ENCODE data around the gene LRP1B. TPM values are rescaled to one million over a fixed set of nuclear protein-coding genes. Genes with fewer than 3 reads are reported as not detected.
A peak's percentile ranks its signal among the peaks of the same experiment; 100 is the strongest.

LRP1B gene
- total RNA-seq (2022) (0.05 and 0.21 TPM in 2 replicates), Bru-seq, nascent RNA (percentile 13 among the genes with signal in this experiment), BruChase-seq, experiment 1, labeled RNA remaining after a 6-hour chase (percentile 17 among the genes with signal in this experiment), BruChase-seq, experiment 2, labeled RNA remaining after a 2-hour chase (percentile 15 among the genes with signal in this experiment)
- long read RNA-seq, partial matches to known transcripts = 0 of 1 reads
- long read RNA-seq, other reads (novel, unspliced or antisense) = 1 of 1 reads

DNA sequence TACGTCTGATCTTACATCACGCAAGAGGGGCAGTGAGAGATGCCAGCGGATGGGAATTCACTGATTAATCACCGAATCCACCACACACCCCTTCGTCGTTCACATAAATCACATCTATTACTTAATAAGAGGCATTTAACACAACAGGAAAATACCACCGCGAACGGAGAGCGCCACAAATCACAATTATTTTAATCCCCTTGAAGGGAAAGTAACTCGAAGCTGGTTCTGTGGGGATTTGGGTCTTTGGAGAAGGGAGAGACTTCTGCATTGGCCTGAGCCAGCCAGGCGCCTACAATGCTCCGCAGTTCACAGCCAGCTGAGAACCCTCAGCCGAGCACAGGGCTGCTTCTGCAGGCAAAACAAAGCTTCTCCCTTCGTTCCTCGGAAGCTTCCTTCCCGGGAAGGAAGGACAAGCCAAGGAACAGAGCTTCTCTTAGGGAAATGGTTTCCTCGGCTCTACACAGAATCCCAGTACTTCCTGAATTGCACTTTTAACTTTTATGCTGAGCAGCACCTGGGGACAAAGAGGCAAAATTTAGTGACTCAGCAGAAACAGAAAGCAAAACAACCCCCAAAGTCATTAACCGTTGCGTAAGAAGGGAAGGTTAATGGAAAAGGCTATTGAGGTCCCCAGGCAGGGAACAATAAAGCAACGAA, at the start of gene LRP1B:
Gene LRP1B (minus strand): TSS at position 7 of the 660 bp plus-strand sequence. CDS start 287 bp downstream, outside the sequence.
- DNase-seq = peak; percentile 18
- peak within 1 kb of the TSS; percentile 87 for H3K4me3 Mint-ChIP-seq (ENCODE audit: low read depth, unreplicated experiment)
- intact Hi-C loops (cut with micrococcal nuclease; ENCODE audit: unreplicated experiment) = loop anchor here (10.0 kb wide), 1 partner anchor 186 kb away; no protein-coding TSS in a partner anchor
- no TSS peak for BruUV-seq (replicated peaks)
- no peaks in the 10 kb centered on the region for H3K27me3 Mint-ChIP-seq (ENCODE audit: unreplicated experiment)
- TF ChIP-seq, protein P1, sequence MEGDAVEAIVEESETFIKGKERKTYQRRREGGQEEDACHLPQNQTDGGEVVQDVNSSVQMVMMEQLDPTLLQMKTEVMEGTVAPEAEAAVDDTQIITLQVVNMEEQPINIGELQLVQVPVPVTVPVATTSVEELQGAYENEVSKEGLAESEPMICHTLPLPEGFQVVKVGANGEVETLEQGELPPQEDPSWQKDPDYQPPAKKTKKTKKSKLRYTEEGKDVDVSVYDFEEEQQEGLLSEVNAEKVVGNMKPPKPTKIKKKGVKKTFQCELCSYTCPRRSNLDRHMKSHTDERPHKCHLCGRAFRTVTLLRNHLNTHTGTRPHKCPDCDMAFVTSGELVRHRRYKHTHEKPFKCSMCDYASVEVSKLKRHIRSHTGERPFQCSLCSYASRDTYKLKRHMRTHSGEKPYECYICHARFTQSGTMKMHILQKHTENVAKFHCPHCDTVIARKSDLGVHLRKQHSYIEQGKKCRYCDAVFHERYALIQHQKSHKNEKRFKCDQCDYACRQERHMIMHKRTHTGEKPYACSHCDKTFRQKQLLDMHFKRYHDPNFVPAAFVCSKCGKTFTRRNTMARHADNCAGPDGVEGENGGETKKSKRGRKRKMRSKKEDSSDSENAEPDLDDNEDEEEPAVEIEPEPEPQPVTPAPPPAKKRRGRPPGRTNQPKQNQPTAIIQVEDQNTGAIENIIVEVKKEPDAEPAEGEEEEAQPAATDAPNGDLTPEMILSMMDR (IDR thresholded peaks at IDR 0.05; ENCODE audit: unreplicated experiment) = no peak
- no peaks in the 10 kb centered on the region for H3K9me3 Mint-ChIP-seq (ENCODE audit: low read depth, unreplicated experiment)
- CTCF ChIA-PET = interaction anchor here (0.9 to 1.6 kb wide), 3 partner anchors 8 to 473 kb away, joined by 3 to 5 read pairs (median 4); no protein-coding TSS in a partner anchor
- peak within 1 kb of the TSS; percentile 11 for H3K27ac Mint-ChIP-seq (ENCODE audit: unreplicated experiment)
- H3K36me3 Mint-ChIP-seq (ENCODE audit: insufficient read depth, unreplicated experiment) = peaks cover 18% of the 10 kb centered on the region
- H3K4me1 Mint-ChIP-seq (ENCODE audit: low read depth, unreplicated experiment) = peaks cover 8% of the 10 kb centered on the region

DNA sequence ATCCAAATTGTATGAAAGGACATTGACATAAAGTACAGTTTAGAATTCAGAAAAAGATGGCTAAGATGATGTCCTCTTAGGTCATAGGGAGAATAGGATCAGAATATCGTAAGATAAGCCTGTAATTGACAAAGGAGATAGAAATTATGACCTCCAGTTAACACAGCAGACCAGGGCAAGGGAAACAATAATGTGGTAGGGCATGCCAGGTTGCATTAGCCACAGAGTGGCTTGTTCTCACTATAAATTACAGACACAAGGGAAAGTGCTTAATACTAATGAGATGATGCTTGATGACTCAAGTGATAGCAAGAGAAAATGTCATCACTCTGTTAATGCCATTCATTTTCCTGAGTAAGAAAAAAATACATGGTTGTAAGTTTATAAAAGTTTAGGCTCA, 48.9 kb upstream of the LRP1B start:
- H3K36me3 Mint-ChIP-seq (ENCODE audit: insufficient read depth, unreplicated experiment) = no peaks in the 10 kb centered on the region
- intact Hi-C loops (cut with micrococcal nuclease; ENCODE audit: unreplicated experiment) = loop anchor here (10.0 kb wide), 2 partner anchors 125 to 235 kb away; no protein-coding TSS in a partner anchor

DNA sequence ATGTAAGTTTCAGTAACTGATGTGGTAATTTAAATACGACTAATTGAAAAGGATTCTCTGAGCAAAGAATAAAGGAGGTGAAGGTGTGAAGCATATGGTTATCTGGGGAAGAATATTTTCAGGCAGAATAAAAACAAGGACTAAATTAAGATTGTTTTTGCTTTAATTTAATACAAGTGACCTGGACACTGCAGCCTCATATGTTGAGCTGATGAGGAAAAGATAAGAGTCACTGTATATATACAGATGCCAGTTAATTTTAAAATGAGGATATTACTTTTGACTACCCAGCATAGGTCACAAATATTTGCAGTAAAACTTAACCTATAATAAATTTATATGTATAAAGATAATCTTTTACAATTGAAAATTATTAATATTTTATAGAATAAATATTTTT, 47.8 kb upstream of the LRP1B start:
- intact Hi-C loops (cut with micrococcal nuclease; ENCODE audit: unreplicated experiment) = loop anchor here (10.0 kb wide), 1 partner anchor 236 kb away; no protein-coding TSS in a partner anchor
- H3K4me3 Mint-ChIP-seq (ENCODE audit: low read depth, unreplicated experiment) = no peak overlapping the region
- H3K9me3 Mint-ChIP-seq (ENCODE audit: low read depth, unreplicated experiment) = no peaks in the 10 kb centered on the region
- H3K36me3 Mint-ChIP-seq (ENCODE audit: insufficient read depth, unreplicated experiment) = no peaks in the 10 kb centered on the region
- CTCF ChIA-PET = no interaction called here
- no TSS peak for BruUV-seq (replicated peaks)
- peaks cover 13% of the 10 kb centered on the region for H3K4me1 Mint-ChIP-seq (ENCODE audit: low read depth, unreplicated experiment)
- DNase-seq = no peak
- TF ChIP-seq, protein P1 (IDR thresholded peaks at IDR 0.05; ENCODE audit: unreplicated experiment) = no peak
- H3K27ac Mint-ChIP-seq (ENCODE audit: unreplicated experiment) = no peak overlapping the region
- no peaks in the 10 kb centered on the region for H3K27me3 Mint-ChIP-seq (ENCODE audit: unreplicated experiment)

More for the DNA sequence above, 48.9 kb upstream of the LRP1B start:
- no peak overlapping the region for H3K4me3 Mint-ChIP-seq (ENCODE audit: low read depth, unreplicated experiment)
- H3K4me1 Mint-ChIP-seq (ENCODE audit: low read depth, unreplicated experiment) = peaks cover 13% of the 10 kb centered on the region
- no peaks in the 10 kb centered on the region for H3K9me3 Mint-ChIP-seq (ENCODE audit: low read depth, unreplicated experiment)
- BruUV-seq (replicated peaks) = no TSS peak
- no peak for DNase-seq
- TF ChIP-seq, protein P1 (IDR thresholded peaks at IDR 0.05; ENCODE audit: unreplicated experiment) = no peak
- CTCF ChIA-PET = no interaction called here
- H3K27me3 Mint-ChIP-seq (ENCODE audit: unreplicated experiment) = no peaks in the 10 kb centered on the region
- H3K27ac Mint-ChIP-seq (ENCODE audit: unreplicated experiment) = no peak overlapping the region

DNA sequence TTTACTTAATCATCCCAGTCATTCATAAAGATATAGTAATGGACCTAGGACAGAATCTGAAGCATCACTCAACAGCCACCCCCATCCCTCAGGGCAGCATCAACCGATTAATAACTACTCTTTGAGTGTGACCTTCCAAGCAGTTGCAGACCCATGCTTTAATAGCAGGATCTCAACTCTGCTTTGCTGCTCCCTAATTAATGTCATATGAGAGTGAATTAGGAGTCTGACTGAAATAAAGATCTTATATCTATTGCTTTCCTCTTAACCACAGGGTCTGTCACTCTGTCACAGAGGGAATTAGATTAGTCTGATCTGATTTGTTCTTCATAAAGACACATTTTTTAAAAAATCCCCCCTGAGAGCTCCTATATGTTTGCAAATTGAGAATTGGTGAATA, 46.1 kb upstream of the LRP1B start:
- H3K27me3 Mint-ChIP-seq (ENCODE audit: unreplicated experiment) = no peaks in the 10 kb centered on the region
- H3K4me1 Mint-ChIP-seq (ENCODE audit: low read depth, unreplicated experiment) = peaks cover 13% of the 10 kb centered on the region
- no peaks in the 10 kb centered on the region for H3K36me3 Mint-ChIP-seq (ENCODE audit: insufficient read depth, unreplicated experiment)
- CTCF ChIA-PET = no interaction called here
- no peaks in the 10 kb centered on the region for H3K9me3 Mint-ChIP-seq (ENCODE audit: low read depth, unreplicated experiment)
- TF ChIP-seq, protein P1 (IDR thresholded peaks at IDR 0.05; ENCODE audit: unreplicated experiment) = no peak
- H3K4me3 Mint-ChIP-seq (ENCODE audit: low read depth, unreplicated experiment) = no peak overlapping the region
- BruUV-seq (replicated peaks) = no TSS peak
- intact Hi-C loops (cut with micrococcal nuclease; ENCODE audit: unreplicated experiment) = loop anchor here (10.0 kb wide), 1 partner anchor 238 kb away; no protein-coding TSS in a partner anchor
- no peak for DNase-seq
- H3K27ac Mint-ChIP-seq (ENCODE audit: unreplicated experiment) = no peak overlapping the region
